NCI-H1930 (cell line): ENCODE data around the gene SLAMF9.

Experiments used
- DNase-seq, 2 experiments: peaks; one replicate each; lab custom pipeline; 2025; lab: John Stamatoyannopoulos, UW

Gene SLAMF9

GRCh38 chr1:159974350-159974965 lies 20.4 kb upstream of the SLAMF9 start:
- no peak for DNase-seq

GRCh38 chr1:159973350-159973940 lies 19.4 kb upstream of the SLAMF9 start:
- no peak for DNase-seq

GRCh38 chr1:159972443-159973205 lies 18.6 kb upstream of the SLAMF9 start:
- DNase-seq: no peak

GRCh38 chr1:159970932-159971342 lies 16.9 kb upstream of the SLAMF9 start:
- DNase-seq: no peak

- DNase-seq: no peak
Observed at GRCh38 chr1:159968901-159969300, 14.9 kb upstream of the SLAMF9 start.

- no peak for DNase-seq
Observed at GRCh38 chr1:159965263-159965662, 11.2 kb upstream of the SLAMF9 start.

- no peak for DNase-seq
Observed at GRCh38 chr1:159964144-159964543, 10.1 kb upstream of the SLAMF9 start.

- no peak for DNase-seq
Observed at GRCh38 chr1:159962176-159962575, 8.1 kb upstream of the SLAMF9 start.

- DNase-seq: no peak
Observed at GRCh38 chr1:159961636-159962035, 7.6 kb upstream of the SLAMF9 start.

GRCh38 chr1:159960721-159961381 lies 6.8 kb upstream of the SLAMF9 start:
- no peak for DNase-seq

GRCh38 chr1:159959451-159959850 lies 5.4 kb upstream of the SLAMF9 start:
- no peak for DNase-seq

GRCh38 chr1:159958719-159959380 lies 4.8 kb upstream of the SLAMF9 start:
- no peak for DNase-seq

- DNase-seq: no peak
Observed at GRCh38 chr1:159957824-159958268, 3.8 kb upstream of the SLAMF9 start.

GRCh38 chr1:159955456-159955855 lies 1.4 kb upstream of the SLAMF9 start:
- no peak for DNase-seq

- no peak for DNase-seq
Observed at GRCh38 chr1:159952932-159953331, 1.1 kb downstream of the SLAMF9 start.

- no peak for DNase-seq
Observed at GRCh38 chr1:159951551-159951950, 2.5 kb downstream of the SLAMF9 start.

- DNase-seq: no peak
Observed at GRCh38 chr1:159951016-159951415, 3.0 kb downstream of the SLAMF9 start.

GRCh38 chr1:159949981-159950381 lies 4.1 kb downstream of the SLAMF9 start:
- DNase-seq: no peak

- DNase-seq: no peak
Observed at GRCh38 chr1:159949123-159949522, 4.9 kb downstream of the SLAMF9 start.

GRCh38 chr1:159947942-159948341 lies 6.1 kb downstream of the SLAMF9 start:
- DNase-seq: no peak

- DNase-seq: no peak
Observed at GRCh38 chr1:159946242-159947187, 7.5 kb downstream of the SLAMF9 start.
